Upper lobe of left lung (tissue), 4 donors: ENCODE measurements around the gene XXYLT1.

Source experiments
- EP300 ChIP-seq, 4 donors: sonication (generic); formaldehyde crosslinking; IDR thresholded peaks; one replicate each; pipeline ENCODE4 v1.5.1; 2017; ENCODE audit warnings: antibody characterized with exemption in 4 of 4, control low read depth in 2 of 4
- POLR2A ChIP-seq, 4 donors: fragments of 450-650 bp; IDR thresholded peaks; one replicate each; pipeline ENCODE4 v1.5.1; 2016 to 2017; ENCODE audit warnings: antibody characterized with exemption in 4 of 4, mild to moderate bottlenecking in 2 of 4
- POLR2AphosphoS5 ChIP-seq, 2 donors: sonication (generic); formaldehyde crosslinking; IDR thresholded peaks; one replicate each; pipeline ENCODE4 v1.5.1; 2017; ENCODE audit warnings: antibody characterized with exemption in 2 of 2
- TF ChIP-seq, protein P1 (sequence below), 6 experiments: fragments of 450-650 bp in 4 of 6; fragments of 200-600 bp in 2 of 6; sonication (generic) in 2 of 6; IDR thresholded peaks; one replicate each; pipeline ENCODE4 v1.5.1; 2016 to 2019; ENCODE audit warnings: antibody characterized with exemption in 6 of 6

GRCh38 chr3:195256639-195257453, 14.1 kb downstream of the XXYLT1 start:
- TF ChIP-seq, protein P1, sequence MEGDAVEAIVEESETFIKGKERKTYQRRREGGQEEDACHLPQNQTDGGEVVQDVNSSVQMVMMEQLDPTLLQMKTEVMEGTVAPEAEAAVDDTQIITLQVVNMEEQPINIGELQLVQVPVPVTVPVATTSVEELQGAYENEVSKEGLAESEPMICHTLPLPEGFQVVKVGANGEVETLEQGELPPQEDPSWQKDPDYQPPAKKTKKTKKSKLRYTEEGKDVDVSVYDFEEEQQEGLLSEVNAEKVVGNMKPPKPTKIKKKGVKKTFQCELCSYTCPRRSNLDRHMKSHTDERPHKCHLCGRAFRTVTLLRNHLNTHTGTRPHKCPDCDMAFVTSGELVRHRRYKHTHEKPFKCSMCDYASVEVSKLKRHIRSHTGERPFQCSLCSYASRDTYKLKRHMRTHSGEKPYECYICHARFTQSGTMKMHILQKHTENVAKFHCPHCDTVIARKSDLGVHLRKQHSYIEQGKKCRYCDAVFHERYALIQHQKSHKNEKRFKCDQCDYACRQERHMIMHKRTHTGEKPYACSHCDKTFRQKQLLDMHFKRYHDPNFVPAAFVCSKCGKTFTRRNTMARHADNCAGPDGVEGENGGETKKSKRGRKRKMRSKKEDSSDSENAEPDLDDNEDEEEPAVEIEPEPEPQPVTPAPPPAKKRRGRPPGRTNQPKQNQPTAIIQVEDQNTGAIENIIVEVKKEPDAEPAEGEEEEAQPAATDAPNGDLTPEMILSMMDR (IDR thresholded peaks at IDR 0.05) = no peak
- TF ChIP-seq POLR2A (IDR thresholded peaks at IDR 0.05) = no peak
- TF ChIP-seq POLR2AphosphoS5 (IDR thresholded peaks at IDR 0.05) = no peak
- no peak for TF ChIP-seq EP300 (IDR thresholded peaks at IDR 0.05)
